Smooth muscle cell of the pulmonary artery (primary cell): ENCODE results near the gene CCDC146. TPM values are rescaled to one million over a fixed set of nuclear protein-coding genes. Genes with fewer than 3 reads are reported as not detected.

Experiments used
- total RNA-seq: library from RNA; depleted of rRNA; stranded (reverse); fragments of >200 nt; gene quantifications from 2 replicates; pipeline ENCODE4 v1.2.3, GENCODE V29; 2014

Gene CCDC146
- total RNA-seq: 1.2 and 1.9 TPM in 2 replicates

DNA sequence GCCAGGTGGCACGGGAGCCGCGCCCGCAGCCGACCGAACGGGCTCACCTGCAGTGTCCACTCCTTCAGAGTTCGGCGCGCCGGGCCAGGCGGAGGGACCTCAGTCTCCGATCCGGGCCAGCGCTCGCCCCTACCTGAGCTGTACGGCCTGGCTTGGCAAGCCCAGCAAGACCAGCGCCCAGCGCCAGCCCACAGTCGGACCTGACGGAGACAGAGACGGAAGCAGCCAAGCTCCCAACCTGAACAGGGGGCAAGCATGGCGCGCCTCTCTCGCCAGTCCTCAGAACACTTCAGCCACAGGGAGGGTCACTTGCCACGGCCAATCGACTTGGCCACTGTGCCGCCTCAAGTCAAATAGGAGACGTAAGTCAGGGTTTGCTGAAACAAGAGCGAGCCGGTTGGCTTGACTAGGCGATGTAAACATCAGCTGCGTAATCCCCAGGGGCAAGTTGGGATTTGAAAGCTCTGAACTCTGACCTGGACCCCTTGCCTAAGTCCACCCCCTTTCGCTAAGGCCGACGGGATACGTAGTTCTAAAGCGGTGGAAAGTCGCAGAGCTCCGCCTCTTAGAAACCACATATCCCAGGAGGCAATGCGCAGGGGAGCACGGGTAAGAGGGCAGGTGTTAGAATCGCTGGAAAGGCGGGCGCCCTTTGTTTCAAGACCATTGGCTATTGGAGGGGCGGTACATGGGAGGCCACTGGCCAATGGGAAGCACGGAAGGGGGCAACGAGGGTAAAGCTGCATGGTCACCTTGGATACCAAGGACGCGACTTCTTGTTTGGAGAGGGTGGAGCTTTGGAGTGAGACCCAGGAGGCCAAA is at the start of gene CCDC146:
TSS of gene CCDC146 (plus strand) at position 756 of the 822 bp plus-strand sequence. CDS start 45,054 bp downstream, outside the sequence.

DNA sequence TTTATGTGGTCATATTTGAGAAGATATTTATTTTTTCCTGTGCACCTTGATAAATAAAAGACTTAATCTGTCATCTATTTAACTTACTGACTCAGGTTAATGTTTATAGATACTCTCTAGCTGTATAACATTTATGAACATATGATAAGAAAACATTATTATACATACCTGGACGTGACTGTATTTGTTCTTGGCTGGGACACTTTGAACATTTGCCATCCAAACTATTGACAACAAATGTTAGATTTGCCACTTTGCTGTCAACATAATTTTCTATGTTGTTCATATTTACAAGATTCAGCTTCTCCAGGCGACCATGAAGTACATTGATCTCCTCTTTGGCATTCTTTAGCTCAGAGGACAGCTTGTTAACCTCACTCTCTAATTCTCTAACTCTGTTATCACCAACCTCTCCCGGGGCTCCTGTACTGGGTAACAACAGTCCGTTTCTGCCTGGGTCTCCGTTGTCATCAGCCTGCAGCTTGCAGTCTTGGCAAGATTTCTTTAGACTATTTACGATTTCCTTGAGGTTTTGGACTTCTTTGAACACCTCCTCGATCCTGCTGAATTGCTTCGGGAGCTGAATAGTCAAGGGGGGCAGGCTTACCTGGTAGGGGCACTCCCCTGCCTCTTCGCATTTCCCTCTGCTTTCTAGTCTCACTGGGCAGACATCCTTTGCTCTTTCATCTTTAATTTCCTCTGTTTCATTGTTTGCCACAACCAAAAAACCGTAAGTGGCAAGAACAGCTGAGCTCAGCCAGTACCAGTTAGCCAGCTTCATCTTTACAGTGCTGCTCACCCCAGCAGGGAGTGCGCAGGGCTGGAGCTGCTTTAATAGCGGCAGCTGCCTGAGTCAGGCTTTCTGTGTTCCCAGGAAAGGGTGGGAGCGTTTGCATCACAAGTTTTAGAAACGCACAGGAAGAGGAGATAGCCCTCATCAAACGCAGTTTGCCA is 76.9 kb downstream of the CCDC146 start, which contains the start of gene FGL2:
TSS of gene FGL2 (minus strand) at position 807 of the 954 bp plus-strand sequence. CDS start at position 781, 26 bp downstream.

Other genes with a start within 250 kb of the CCDC146 start
- not detected in 2 replicates for gene SPDYE17, start 90.3 kb upstream of the CCDC146 start, total RNA-seq
- gene SPDYE18, start 60.1 kb upstream of the CCDC146 start, total RNA-seq: 0.20 TPM in 2 replicates
- gene FGL2, start 77.2 kb downstream of the CCDC146 start, total RNA-seq: 86.5 and 91.3 TPM in 2 replicates